GM06990 (cell line): ENCODE data around the gene MYO15B.

ENCODE experiments used
- DNase-seq: peaks from one replicate; pipeline ENCODE4 v3.0.0-alpha.2; 2011; ENCODE audit not compliant: insufficient read length; ENCODE audit errors: extremely low read depth
- H3K27me3 ChIP-seq: replicated peaks from 2 replicates; pipeline ENCODE4 v1.6.0; 2011; ENCODE audit warnings: low read length; ENCODE audit not compliant: control insufficient read depth, insufficient read depth
- H3K36me3 ChIP-seq: 2 replicates; pipeline ENCODE4 v1.5.1; 2011; ENCODE audit warnings: low read length; ENCODE audit not compliant: control insufficient read depth, insufficient read depth
- H3K4me3 ChIP-seq: replicated peaks from 2 replicates; pipeline ENCODE4 v1.5.1; 2011; ENCODE audit warnings: low read depth, mild to moderate bottlenecking, control low read depth, low read length
- TF ChIP-seq, protein P1 (sequence below): IDR thresholded peaks from 2 replicates; pipeline ENCODE4 v1.5.1; 2011; ENCODE audit warnings: low read length, control low read depth, mild to moderate bottlenecking, inconsistent platforms; ENCODE audit not compliant: insufficient read depth, poor library complexity, severe bottlenecking

Gene MYO15B

DNA sequence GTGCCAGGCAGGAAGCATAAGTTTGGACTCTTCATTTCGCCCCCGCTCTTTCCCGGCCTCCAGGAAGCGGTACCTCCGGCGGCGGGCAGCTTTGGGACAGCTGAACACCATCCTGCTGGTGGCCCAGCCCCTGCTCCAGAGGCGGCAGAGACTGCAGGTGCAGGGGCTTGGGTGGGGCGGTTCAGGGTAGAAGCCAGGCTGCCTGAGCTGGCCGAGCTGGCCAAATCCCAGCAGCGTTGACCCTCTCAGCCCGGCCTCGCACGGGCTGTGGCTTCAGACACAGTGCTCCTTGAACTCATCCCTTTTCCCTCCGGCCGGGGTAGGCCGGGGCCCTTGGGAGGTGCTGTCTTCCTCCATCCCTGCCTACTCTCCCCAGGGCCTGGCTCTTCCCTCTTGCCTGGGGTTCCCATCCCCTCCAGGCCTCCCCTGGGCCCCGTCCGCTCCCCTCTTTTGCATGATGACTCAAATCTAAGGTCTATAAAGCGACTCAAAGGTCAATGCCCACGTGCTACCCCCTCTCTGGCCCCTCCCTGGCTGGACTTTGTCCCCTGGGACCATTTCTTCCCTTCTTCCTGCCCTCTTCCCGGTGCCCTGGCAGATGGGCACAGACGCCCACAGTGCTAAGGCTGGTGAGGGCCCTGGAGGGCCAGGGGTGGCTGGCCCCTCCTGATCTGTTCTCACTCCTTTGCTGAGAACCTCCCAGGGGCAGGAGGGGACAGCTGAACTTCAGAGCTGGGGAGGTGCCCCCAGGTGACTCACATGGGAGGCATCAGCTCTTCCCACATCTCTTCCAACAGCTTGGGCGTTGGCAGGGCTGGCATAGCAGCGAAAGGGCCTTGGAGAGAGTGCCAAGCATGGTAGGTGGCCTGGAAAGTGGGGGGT, 22.7 kb downstream of the MYO15B start:
- no peak for DNase-seq
- TF ChIP-seq, protein P1, sequence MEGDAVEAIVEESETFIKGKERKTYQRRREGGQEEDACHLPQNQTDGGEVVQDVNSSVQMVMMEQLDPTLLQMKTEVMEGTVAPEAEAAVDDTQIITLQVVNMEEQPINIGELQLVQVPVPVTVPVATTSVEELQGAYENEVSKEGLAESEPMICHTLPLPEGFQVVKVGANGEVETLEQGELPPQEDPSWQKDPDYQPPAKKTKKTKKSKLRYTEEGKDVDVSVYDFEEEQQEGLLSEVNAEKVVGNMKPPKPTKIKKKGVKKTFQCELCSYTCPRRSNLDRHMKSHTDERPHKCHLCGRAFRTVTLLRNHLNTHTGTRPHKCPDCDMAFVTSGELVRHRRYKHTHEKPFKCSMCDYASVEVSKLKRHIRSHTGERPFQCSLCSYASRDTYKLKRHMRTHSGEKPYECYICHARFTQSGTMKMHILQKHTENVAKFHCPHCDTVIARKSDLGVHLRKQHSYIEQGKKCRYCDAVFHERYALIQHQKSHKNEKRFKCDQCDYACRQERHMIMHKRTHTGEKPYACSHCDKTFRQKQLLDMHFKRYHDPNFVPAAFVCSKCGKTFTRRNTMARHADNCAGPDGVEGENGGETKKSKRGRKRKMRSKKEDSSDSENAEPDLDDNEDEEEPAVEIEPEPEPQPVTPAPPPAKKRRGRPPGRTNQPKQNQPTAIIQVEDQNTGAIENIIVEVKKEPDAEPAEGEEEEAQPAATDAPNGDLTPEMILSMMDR, result no peak
- Histone ChIP-seq H3K36me3 (no peaks in the 10 kb centered on the region), H3K27me3 (no peaks in the 10 kb centered on the region), H3K4me3 (no peak overlapping the region)

DNA sequence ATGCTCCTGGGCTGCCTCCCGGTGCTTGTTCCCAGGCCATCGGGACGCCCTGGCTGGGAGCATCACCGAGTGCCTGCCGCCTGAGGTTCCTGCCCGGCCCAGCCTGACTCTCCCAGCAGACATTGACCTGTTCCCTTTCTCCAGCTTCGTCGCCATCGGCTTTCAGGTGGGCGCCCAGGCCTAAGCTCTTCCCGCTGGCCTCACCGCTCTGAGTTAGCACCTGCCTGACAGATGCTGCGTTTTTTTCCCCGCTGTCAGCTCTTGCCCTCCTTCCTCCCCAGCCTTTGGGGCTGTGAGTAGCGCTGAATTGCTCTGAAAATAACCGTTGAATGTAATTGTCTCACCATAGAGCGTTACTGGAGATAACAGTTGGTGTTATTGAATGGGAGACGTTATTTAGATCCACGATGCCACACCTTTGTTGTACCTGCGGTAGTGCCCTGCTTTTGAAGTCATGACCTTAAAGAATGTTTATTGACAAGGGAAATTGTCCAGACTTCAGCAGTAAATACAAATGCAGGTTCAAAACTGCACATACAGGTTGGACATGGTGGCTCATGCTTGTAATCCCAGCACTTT, 24.3 kb downstream of the MYO15B start:
- no peak for DNase-seq
- Histone ChIP-seq H3K36me3 (no peaks in the 10 kb centered on the region), H3K27me3 (no peaks in the 10 kb centered on the region; the same call in 1 of the 2 replicates), H3K4me3 (no peak overlapping the region)
- TF ChIP-seq, protein P1, result no peak

DNA sequence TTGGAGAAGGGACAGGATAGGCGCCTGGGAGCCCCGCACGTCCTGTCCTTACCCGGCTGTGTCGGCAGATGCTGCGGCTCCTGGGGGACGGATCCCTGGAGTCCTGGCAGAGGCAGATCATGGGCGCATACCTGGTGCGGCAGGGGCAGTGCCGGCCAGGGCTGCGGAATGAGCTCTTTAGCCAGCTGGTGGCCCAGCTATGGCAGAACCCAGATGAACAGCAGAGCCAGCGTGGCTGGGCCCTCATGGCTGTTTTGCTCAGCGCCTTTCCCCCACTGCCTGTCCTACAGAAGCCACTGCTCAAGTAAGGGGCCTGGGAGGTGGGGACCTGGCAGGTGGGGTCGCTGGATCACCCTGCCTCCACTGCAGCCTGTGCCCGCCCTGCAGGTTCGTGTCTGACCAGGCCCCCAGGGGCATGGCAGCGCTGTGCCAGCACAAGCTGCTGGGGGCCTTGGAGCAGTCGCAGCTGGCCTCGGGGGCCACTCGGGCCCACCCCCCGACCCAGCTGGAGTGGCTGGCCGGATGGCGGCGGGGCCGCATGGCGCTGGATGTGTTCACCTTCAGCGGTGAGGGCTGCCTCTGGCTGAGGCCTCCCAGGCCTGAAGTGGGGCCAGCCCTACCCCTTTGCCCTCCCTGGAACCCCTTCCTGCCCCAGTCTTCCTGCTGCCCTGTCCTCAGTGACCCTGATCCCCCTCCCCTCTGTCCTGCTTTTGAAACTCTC, 25.5 kb downstream of the MYO15B start:
- DNase-seq, result no peak
- Histone ChIP-seq H3K36me3 (no peaks in the 10 kb centered on the region), H3K4me3 (no peak overlapping the region), H3K27me3 (no peaks in the 10 kb centered on the region; the same call in 1 of the 2 replicates)
- TF ChIP-seq, protein P1, result no peak

DNA sequence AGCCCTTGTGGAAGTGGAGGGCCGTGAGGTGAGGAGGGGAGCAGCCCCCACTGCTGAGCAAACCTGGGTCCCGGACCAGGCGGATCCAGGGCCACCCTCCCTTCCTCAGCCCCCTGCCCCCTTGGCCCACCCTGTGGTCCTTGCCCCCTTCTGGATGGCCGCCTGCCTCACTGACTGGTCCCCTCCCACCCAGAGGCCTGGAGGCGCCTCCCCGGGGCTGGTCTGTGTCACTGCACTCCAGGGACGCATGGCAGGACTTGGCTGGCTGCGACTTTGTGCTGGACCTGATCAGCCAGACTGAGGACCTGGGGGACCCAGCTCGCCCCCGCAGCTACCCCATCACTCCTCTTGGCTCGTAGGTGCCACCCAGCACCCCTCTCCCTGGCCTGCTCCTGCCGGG, 26.4 kb downstream of the MYO15B start:
- H3K27me3 ChIP-seq, result no peaks in the 10 kb centered on the region; the same call in 1 of the 2 replicates
- H3K36me3 ChIP-seq, result no peaks in the 10 kb centered on the region
- no peak for DNase-seq
- TF ChIP-seq, protein P1, result peak; percentile 35
- no peak overlapping the region for H3K4me3 ChIP-seq

DNA sequence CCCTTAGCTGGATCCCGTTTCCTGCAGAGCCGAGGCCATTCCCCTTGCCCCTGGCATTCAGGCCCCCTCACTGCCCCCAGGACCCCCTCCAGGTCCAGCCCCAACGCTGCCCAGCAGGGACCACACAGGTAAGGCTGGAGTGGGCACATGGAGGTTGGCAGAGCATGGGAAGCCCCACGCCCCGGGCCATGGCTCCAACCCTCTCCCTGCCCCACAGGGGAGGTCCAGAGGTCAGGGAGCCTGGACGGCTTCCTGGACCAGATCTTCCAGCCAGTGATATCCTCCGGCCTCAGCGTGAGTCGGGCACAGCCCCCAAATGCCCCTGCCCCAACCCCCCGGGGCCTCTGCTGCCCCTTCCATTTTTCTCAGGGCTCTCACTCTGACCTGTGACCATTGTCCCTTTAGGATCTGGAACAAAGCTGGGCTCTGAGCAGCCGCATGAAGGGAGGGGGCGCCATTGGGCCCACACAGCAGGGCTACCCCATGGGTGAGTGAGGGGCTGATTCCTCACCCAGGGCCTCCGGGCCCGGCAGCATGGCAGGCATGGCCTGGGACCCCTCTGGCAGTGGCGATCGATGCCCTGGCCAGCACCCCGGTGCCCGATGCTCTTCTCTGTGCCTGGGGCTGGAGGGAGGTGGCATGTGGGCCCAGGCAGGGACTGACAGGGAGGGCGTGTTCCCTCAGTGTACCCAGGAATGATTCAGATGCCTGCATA, 27.1 kb downstream of the MYO15B start:
- no peaks in the 10 kb centered on the region for H3K36me3 ChIP-seq
- no peak for DNase-seq
- H3K27me3 ChIP-seq, result no peaks in the 10 kb centered on the region; the same call in 1 of the 2 replicates
- TF ChIP-seq, protein P1, result no peak
- no peak overlapping the region for H3K4me3 ChIP-seq
